K562 (cell line): Measurements from ENCODE around the gene PYM1. TPM values are rescaled to one million over a fixed set of nuclear protein-coding genes. Genes with fewer than 3 reads are reported as not detected.

ENCODE experiments used
- ATAC-seq: fragments of 200-7000 bp; cut with Tn5 transposase; 3 replicates; pipeline ENCODE4 v1.9.1; 2020; ENCODE audit warnings: moderate library complexity
- BruUV-seq: library from RNA; stranded (reverse); fragments of 400-500 nt; replicated peaks from 2 replicates; lab custom pipeline; 2021; lab: Mats Ljungman, UMichigan
- CTCF ChIA-PET: fragments of 300-600 bp; formaldehyde crosslinking; extraction: SDS; loops from one replicate; lab custom pipeline; 2021; ENCODE audit warnings: low intra/inter-chr PET ratio; lab: Yijun Ruan, JAX
- POLR2A ChIA-PET: fragments of 300-600, 350-650 bp; sonication (Branson Sonifier 250); formaldehyde crosslinking; extraction: SDS; loops from one replicate; lab custom pipeline; 2021; ENCODE audit warnings: antibody characterized with exemption, inconsistent platforms; lab: Yijun Ruan, JAX
- DNase-seq, 4 experiments: peaks; one replicate each; pipeline versions ENCODE4 v3.0.0 to v3.0.0-alpha.2; 2011 to 2018; ENCODE audit warnings: low spot score in 3 of 4, mixed read lengths in 3 of 4; ENCODE audit errors: extremely low read depth in 1 of 4
- FAIRE-seq: peaks from 2 replicates; lab custom pipeline; 2011; peaks lifted over from hg19 to GRCh38; lab: Jason Lieb, UNC
- H2AFZ ChIP-seq: 2 replicates; pipeline ENCODE4 v1.6.0; 2011; ENCODE audit warnings: low read depth, low read length, control low read depth, inconsistent platforms
- H3K27ac ChIP-seq: fragments of 200-600 bp; 3 replicates; pipeline ENCODE4 v1.8.0; 2011; ENCODE audit warnings: low read depth, mild to moderate bottlenecking, control low read depth, inconsistent platforms, low read length, moderate library complexity, mixed read lengths; ENCODE audit errors: extremely low read depth
- H3K27me3 ChIP-seq, 2 experiments: fragments of 300-600 bp in 1 of 2; 2 replicates in 1 of 2; 3 replicates in 1 of 2; pipeline versions ENCODE4 v1.6.0 to v1.8.0; 2011; ENCODE audit warnings: inconsistent platforms in 2 of 2, low read length in 2 of 2, mild to moderate bottlenecking in 1 of 2, mixed read lengths in 1 of 2, moderate library complexity in 1 of 2; ENCODE audit not compliant: control insufficient read depth in 2 of 2, insufficient read depth in 2 of 2
- H3K36me3 ChIP-seq: fragments of 300-600 bp; 3 replicates; pipeline ENCODE4 v1.8.0; 2011; ENCODE audit warnings: mild to moderate bottlenecking, low read length, inconsistent platforms; ENCODE audit not compliant: control insufficient read depth, insufficient read depth
- H3K4me1 ChIP-seq, 2 experiments: fragments of 200-600 bp in 1 of 2; replicated peaks in 1 of 2; 2 replicates in 1 of 2; 3 replicates in 1 of 2; pipeline versions ENCODE4 v1.5.1 to v1.8.0; 2011; ENCODE audit warnings: inconsistent platforms in 2 of 2, low read length in 2 of 2, mild to moderate bottlenecking in 1 of 2, mixed read lengths in 1 of 2, moderate library complexity in 1 of 2; ENCODE audit not compliant: control insufficient read depth in 2 of 2, insufficient read depth in 2 of 2
- H3K4me2 ChIP-seq: 2 replicates; pipeline ENCODE4 v1.6.1; 2011; ENCODE audit warnings: low read length, control low read depth, inconsistent platforms, mixed read lengths; ENCODE audit not compliant: insufficient read depth
- H3K4me3 ChIP-seq: fragments of 200-600 bp; sonication (generic), shearing (Covaris generic); 2 replicates; pipeline ENCODE4 v1.5.1; 2016; ENCODE audit warnings: control low read depth, inconsistent platforms
- H3K79me2 ChIP-seq: fragments of 200-600 bp; 3 replicates; pipeline ENCODE4 v1.8.0; 2011; ENCODE audit warnings: low read length, inconsistent platforms; ENCODE audit not compliant: control insufficient read depth, insufficient read depth
- H3K9ac ChIP-seq, 2 experiments: 2 replicates each; pipeline versions ENCODE4 v1.6.0 to v1.6.1; 2011; ENCODE audit warnings: low read depth in 2 of 2, low read length in 2 of 2, control low read depth in 1 of 2, inconsistent platforms in 1 of 2, mild to moderate bottlenecking in 1 of 2, mixed read lengths in 1 of 2; ENCODE audit not compliant: insufficient read depth in 1 of 2
- H3K9me1 ChIP-seq: one replicate; pipeline ENCODE4 v1.6.0; 2011; ENCODE audit warnings: inconsistent platforms, mild to moderate bottlenecking, low read length, moderate library complexity; ENCODE audit not compliant: control insufficient read depth, insufficient read depth
- H3K9me3 ChIP-seq: replicated peaks from 2 replicates; pipeline ENCODE4 v1.5.1; 2011; ENCODE audit warnings: low read depth, low read length, inconsistent platforms; ENCODE audit not compliant: control insufficient read depth, insufficient read depth
- H4K20me1 ChIP-seq: replicated peaks from 2 replicates; pipeline ENCODE4 v1.6.1; 2011; ENCODE audit warnings: low read length, inconsistent platforms, mixed read lengths; ENCODE audit not compliant: control insufficient read depth, insufficient read depth
- ARID4B ChIP-seq: sonication (generic); formaldehyde crosslinking; IDR thresholded peaks from 2 replicates; pipeline ENCODE4 v1.8.0; 2022; ENCODE audit warnings: mild to moderate bottlenecking, missing genetic modification reagents
- EHMT2 ChIP-seq: fragments of 450-650 bp; IDR thresholded peaks from 2 replicates; pipeline ENCODE4 v1.6.1; 2018; ENCODE audit warnings: antibody characterized with exemption
- ERF ChIP-seq: fragments of 450-650 bp; formaldehyde crosslinking; IDR thresholded peaks from 2 replicates; pipeline ENCODE4 v1.4.0; 2020; ENCODE audit warnings: mild to moderate bottlenecking, mixed read lengths
- HMGN3 ChIP-seq: IDR thresholded peaks from 2 replicates; pipeline ENCODE4 v1.6.1; 2011; ENCODE audit warnings: borderline replicate concordance, low read depth, mild to moderate bottlenecking, mixed read lengths, low read length; ENCODE audit not compliant: insufficient read length; ENCODE audit errors: extremely low read depth
- HNRNPK ChIP-seq: fragments of 200-400 bp; formaldehyde crosslinking; IDR thresholded peaks from one replicate; pipeline ENCODE4 v1.6.1; 2018; ENCODE audit warnings: mild to moderate bottlenecking, low read depth, low read length; ENCODE audit not compliant: poor library complexity, severe bottlenecking
- HNRNPUL1 ChIP-seq: fragments of 200-400 bp; formaldehyde crosslinking; IDR thresholded peaks from 2 replicates; pipeline ENCODE4 v1.6.1; 2017; ENCODE audit warnings: low read length
- RBM15 ChIP-seq: fragments of 200-400 bp; formaldehyde crosslinking; IDR thresholded peaks from 2 replicates; pipeline ENCODE4 v1.6.1; 2018; ENCODE audit warnings: mild to moderate bottlenecking, low read length, moderate library complexity; ENCODE audit not compliant: insufficient read depth
- TOE1 ChIP-seq, 2 experiments: fragments of 450-650 bp in 1 of 2; sonication (generic) in 1 of 2; formaldehyde crosslinking in 1 of 2; IDR thresholded peaks; 2 replicates each; pipeline versions ENCODE4 v1.7.1 to v1.8.0; 2016 to 2022; ENCODE audit warnings: borderline replicate concordance in 2 of 2, mild to moderate bottlenecking in 2 of 2, antibody characterized with exemption in 1 of 2, inconsistent platforms in 1 of 2, low read depth in 1 of 2, missing genetic modification reagents in 1 of 2, moderate library complexity in 1 of 2
- WHSC1 ChIP-seq: IDR thresholded peaks from one replicate; pipeline ENCODE4 v1.6.1; 2012; ENCODE audit warnings: low read length, control low read depth, inconsistent platforms
- ZBTB17 ChIP-seq: fragments of 450-650 bp; formaldehyde crosslinking; IDR thresholded peaks from 2 replicates; pipeline ENCODE4 v1.4.0; 2020; ENCODE audit warnings: mild to moderate bottlenecking
- ZBTB33 ChIP-seq: sonication (generic); formaldehyde crosslinking; IDR thresholded peaks from 2 replicates; pipeline ENCODE4 v1.8.1; 2023; ENCODE audit warnings: mild to moderate bottlenecking, missing genetic modification reagents
- ZBTB43 ChIP-seq: sonication (generic); formaldehyde crosslinking; IDR thresholded peaks from 2 replicates; pipeline ENCODE4 v1.8.0; 2023; ENCODE audit warnings: mild to moderate bottlenecking, missing genetic modification reagents
- ZNF695 ChIP-seq: fragments of 450-650 bp; formaldehyde crosslinking; IDR thresholded peaks from 2 replicates; pipeline ENCODE4 v1.4.0; 2020; ENCODE audit warnings: mild to moderate bottlenecking, moderate library complexity
- whole genome bisulfite sequencing: fragments of 100-300 bp; shearing (Covaris generic); methylation state at CpG from one replicate; pipeline ENCODE4 v1.1.6; 2016; ENCODE audit warnings: low coverage, mixed read lengths; ENCODE audit not compliant: insufficient coverage; ENCODE audit errors: missing lambda C conversion rate; 5-methylcytosine and 5-hydroxymethylcytosine counted together
- in situ Hi-C: fragments of 300-500 bp; cut with MboI; formaldehyde crosslinking; loops from 4 replicates; pipeline ENCODE4 v1.15.0; 2018; ENCODE audit warnings: inconsistent platforms, mixed read lengths
- intact Hi-C: fragments of 100-400 bp; cut with micrococcal nuclease; formaldehyde crosslinking; loops from 2 replicates; pipeline ENCODE4 v1.14.2; 2022
- polyA plus RNA-seq, 8 experiments: library from polyadenylated mRNA; depleted of rRNA in 4 of 8; stranded (reverse) in 5 of 8; unstranded in 3 of 8; fragments of >200 nt; fragmentation: Nextera tagmentation in 2 of 8; fragmentation: Illumina TruSeq in 1 of 8; extraction: Ambion mirVana in 2 of 8; extraction: Trizol in 1 of 8; gene quantifications; 2 replicates each; pipeline versions ENCODE4 v1.2.1 to v1.2.3, GENCODE V29; 2011 to 2014; ENCODE audit warnings: inconsistent platforms in 1 of 8, missing spikeins in 1 of 8
- total RNA-seq, 7 experiments: library from RNA; depleted of rRNA in 6 of 7; stranded (reverse); fragments of >200 nt in 6 of 7; fragmentation: Illumina TruSeq in 2 of 7; extraction: Trizol in 2 of 7; gene quantifications; 2 replicates each; pipeline versions ENCODE4 v1.2.1 to v1.2.3, GENCODE V29; 2011 to 2021; ENCODE audit warnings: low replicate concordance in 1 of 7

Gene PYM1
- total and polyA plus RNA-seq, 9 of the 15 experiments (the other 6 are each of a cell fraction or from before 2014, with no cell fraction given) = 29.0 to 51.3 (median 34.1) TPM

GRCh38 chr12:55965240-55965639 is 37.5 kb upstream of the PYM1 start:
- no peak overlapping the region; a peak in 1 of 4 replicates for H3K9ac ChIP-seq
- WGBS = 36% methylated on average over 3 of the region's 5 CpGs
- intact Hi-C loops = no loop called here
- no TSS peak for BruUV-seq
- peaks cover 24% of the 10 kb centered on the region; the same call in 2 of the 3 replicates for H3K36me3 ChIP-seq
- H3K4me2 ChIP-seq = no peak overlapping the region
- ATAC-seq (no peak), DNase-seq (no peak), FAIRE-seq (no peak)
- peaks cover 5 to 12% of the 10 kb centered on the region in 2 experiments; a peak in 4 of 5 replicates for H3K4me1 ChIP-seq
- POLR2A ChIA-PET = no interaction called here
- no peaks in the 10 kb centered on the region for H3K9me1 ChIP-seq
- H3K9me3 ChIP-seq = no peaks in the 10 kb centered on the region
- no peak overlapping the region for H3K4me3 ChIP-seq
- peak overlapping the region; percentile 87; the same call in 1 of the 2 replicates for H2AFZ ChIP-seq
- H4K20me1 ChIP-seq = no peaks in the 10 kb centered on the region
- no peaks in the 10 kb centered on the region for H3K27me3 ChIP-seq
- H3K27ac ChIP-seq = no peak overlapping the region
- TF ChIP-seq ZBTB43 (CRISPR knock-in tag) = no peak
- no peak for TF ChIP-seq RBM15
- no peak for TF ChIP-seq EHMT2
- no peak for TF ChIP-seq HMGN3
- TF ChIP-seq ZBTB17 = no peak
- no peak for TF ChIP-seq ARID4B (CRISPR knock-in tag)
- TF ChIP-seq WHSC1 = no peak
- TF ChIP-seq TOE1 (IDR thresholded peaks at IDR 0.05; ENCODE audit: borderline replicate concordance) = no peak
- no peak for TF ChIP-seq TOE1 (CRISPR knock-in tag; IDR thresholded peaks at IDR 0.05; ENCODE audit: borderline replicate concordance, low read depth)
- TF ChIP-seq ZBTB33 (CRISPR knock-in tag) = no peak
- TF ChIP-seq ZNF695 (CRISPR knock-in tag) = no peak
- no peak for TF ChIP-seq HNRNPUL1
- TF ChIP-seq ERF (CRISPR knock-in tag) = no peak
- no peak for TF ChIP-seq HNRNPK
- CTCF ChIA-PET = no interaction called here
- in situ Hi-C loops = no loop called here
- peaks cover 23% of the 10 kb centered on the region for H3K79me2 ChIP-seq
